Panc1 (cell line): ENCODE results near the gene IER3. TPM values are rescaled to one million over a fixed set of nuclear protein-coding genes. Genes with fewer than 3 reads are reported as not detected.

Experiments used
- ATAC-seq: fragments of 200-7000 bp; cut with Tn5 transposase; 2 replicates; pipeline ENCODE4 v1.9.1; 2020; ENCODE audit warnings: mild to moderate bottlenecking, moderate library complexity
- BruUV-seq: library from RNA; stranded (reverse); fragments of 400-500 nt; replicated peaks from 2 replicates; lab custom pipeline; 2021; lab: Mats Ljungman, UMichigan
- CTCF ChIA-PET: fragments of 300-600 bp; sonication (Branson Sonifier 250); formaldehyde crosslinking; loops from one replicate; lab custom pipeline; 2022; ENCODE audit warnings: antibody characterized with exemption; lab: Charles Lee
- POLR2A ChIA-PET: fragments of 300-600 bp; sonication (Branson Sonifier 250); formaldehyde crosslinking; loops from one replicate; lab custom pipeline; 2022; ENCODE audit warnings: antibody characterized with exemption; lab: Charles Lee
- DNase-seq: peaks from one replicate; pipeline ENCODE4 v3.0.0-alpha.2; 2010; ENCODE audit warnings: low read depth, low spot score
- H3K27ac ChIP-seq: 2 replicates; pipeline ENCODE4 v1.5.1; 2011; ENCODE audit warnings: mild to moderate bottlenecking, low read length, inconsistent platforms
- H3K27me3 ChIP-seq: fragments of 200-500 bp; sonication (Bioruptor generic); 2 replicates; pipeline ENCODE4 v1.6.0; 2014; ENCODE audit warnings: low read length, inconsistent platforms; ENCODE audit not compliant: control insufficient read depth, insufficient read depth
- H3K36me3 ChIP-seq: fragments of 200-500 bp; sonication (Bioruptor generic); 2 replicates; pipeline ENCODE4 v1.5.1; 2014; ENCODE audit warnings: inconsistent platforms, mild to moderate bottlenecking, low read length, moderate library complexity; ENCODE audit not compliant: control insufficient read depth, insufficient read depth
- H3K4me1 ChIP-seq: 2 replicates; pipeline ENCODE4 v1.5.1; 2011; ENCODE audit warnings: inconsistent platforms, mild to moderate bottlenecking, low read length, moderate library complexity; ENCODE audit not compliant: control insufficient read depth, insufficient read depth
- H3K4me3 ChIP-seq, 2 experiments: 2 replicates each; pipeline ENCODE4 v1.5.1; 2011 to 2012; ENCODE audit warnings: low read depth in 2 of 2, low read length in 2 of 2, mild to moderate bottlenecking in 2 of 2, inconsistent platforms in 1 of 2, moderate library complexity in 1 of 2
- H3K9me3 ChIP-seq: fragments of 200-500 bp; sonication (Bioruptor generic); 2 replicates; pipeline ENCODE4 v1.5.1; 2014; ENCODE audit warnings: low read depth, mild to moderate bottlenecking, inconsistent platforms, low read length, moderate library complexity; ENCODE audit not compliant: control insufficient read depth, insufficient read depth
- POLR2AphosphoS5 ChIP-seq: IDR thresholded peaks from 2 replicates; pipeline ENCODE4 v1.6.1; 2012; ENCODE audit warnings: mild to moderate bottlenecking, low read depth, low read length, moderate library complexity
- SIN3A ChIP-seq: IDR thresholded peaks from 2 replicates; pipeline ENCODE4 v1.6.1; 2012; ENCODE audit warnings: low read depth, mild to moderate bottlenecking, low read length, moderate library complexity, borderline replicate concordance; ENCODE audit not compliant: insufficient read depth
- TCF7L2 ChIP-seq: IDR thresholded peaks from 2 replicates; pipeline ENCODE4 v1.6.1; 2011; ENCODE audit warnings: mild to moderate bottlenecking, low read depth, low read length, inconsistent platforms
- in situ Hi-C: cut with HindIII; loops from 2 replicates; pipeline ENCODE4 v1.10.0; 2016; ENCODE audit warnings: low sequenced_read_pairs, low pct_unique_long_range_greater_than_20kb
- intact Hi-C: fragments of 100-400 bp; cut with micrococcal nuclease; formaldehyde crosslinking; loops from one replicate; pipeline ENCODE4 v1.10.0; 2022; ENCODE audit not compliant: unreplicated experiment
- total RNA-seq: library from RNA; stranded (reverse); gene quantifications from one replicate; pipeline ENCODE4 v1.2.1, GENCODE V29; 2021; ENCODE audit not compliant: unreplicated experiment
- TF ChIP-seq, protein P1 (sequence below): fragments of 450-650 bp; IDR thresholded peaks from 2 replicates; pipeline ENCODE4 v1.5.1; 2017; ENCODE audit warnings: mild to moderate bottlenecking
- TF ChIP-seq, protein P2 (sequence below), 2 experiments: IDR thresholded peaks; 2 replicates each; pipeline ENCODE4 v1.6.1; 2011 to 2012; ENCODE audit warnings: low read depth in 2 of 2, control low read depth in 1 of 2, low read length in 1 of 2, mild to moderate bottlenecking in 1 of 2, moderate library complexity in 1 of 2; ENCODE audit not compliant: insufficient read depth in 1 of 2

Gene IER3
- total RNA-seq, 1 experiment from 2014 or later: 106 TPM

- H3K36me3 ChIP-seq: no peaks in the 10 kb centered on the region
- no peaks in the 10 kb centered on the region for H3K9me3 ChIP-seq
- BruUV-seq: no TSS peak
- H3K27ac ChIP-seq: peak overlapping the region; percentile 78
- ATAC-seq (no peak), DNase-seq (no peak)
- CTCF ChIA-PET: no interaction called here
- H3K4me1 ChIP-seq: peaks cover 59% of the 10 kb centered on the region
- no peak overlapping the region for H3K4me3 ChIP-seq
- intact Hi-C loops (no loop called here), in situ Hi-C loops (no loop called here)
- POLR2A ChIA-PET: no interaction called here
- TF ChIP-seq POLR2AphosphoS5 (no peak), TCF7L2 (no peak), SIN3A (no peak)
- TF ChIP-seq, protein P1, sequence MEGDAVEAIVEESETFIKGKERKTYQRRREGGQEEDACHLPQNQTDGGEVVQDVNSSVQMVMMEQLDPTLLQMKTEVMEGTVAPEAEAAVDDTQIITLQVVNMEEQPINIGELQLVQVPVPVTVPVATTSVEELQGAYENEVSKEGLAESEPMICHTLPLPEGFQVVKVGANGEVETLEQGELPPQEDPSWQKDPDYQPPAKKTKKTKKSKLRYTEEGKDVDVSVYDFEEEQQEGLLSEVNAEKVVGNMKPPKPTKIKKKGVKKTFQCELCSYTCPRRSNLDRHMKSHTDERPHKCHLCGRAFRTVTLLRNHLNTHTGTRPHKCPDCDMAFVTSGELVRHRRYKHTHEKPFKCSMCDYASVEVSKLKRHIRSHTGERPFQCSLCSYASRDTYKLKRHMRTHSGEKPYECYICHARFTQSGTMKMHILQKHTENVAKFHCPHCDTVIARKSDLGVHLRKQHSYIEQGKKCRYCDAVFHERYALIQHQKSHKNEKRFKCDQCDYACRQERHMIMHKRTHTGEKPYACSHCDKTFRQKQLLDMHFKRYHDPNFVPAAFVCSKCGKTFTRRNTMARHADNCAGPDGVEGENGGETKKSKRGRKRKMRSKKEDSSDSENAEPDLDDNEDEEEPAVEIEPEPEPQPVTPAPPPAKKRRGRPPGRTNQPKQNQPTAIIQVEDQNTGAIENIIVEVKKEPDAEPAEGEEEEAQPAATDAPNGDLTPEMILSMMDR: no peak
- TF ChIP-seq, protein P2, sequence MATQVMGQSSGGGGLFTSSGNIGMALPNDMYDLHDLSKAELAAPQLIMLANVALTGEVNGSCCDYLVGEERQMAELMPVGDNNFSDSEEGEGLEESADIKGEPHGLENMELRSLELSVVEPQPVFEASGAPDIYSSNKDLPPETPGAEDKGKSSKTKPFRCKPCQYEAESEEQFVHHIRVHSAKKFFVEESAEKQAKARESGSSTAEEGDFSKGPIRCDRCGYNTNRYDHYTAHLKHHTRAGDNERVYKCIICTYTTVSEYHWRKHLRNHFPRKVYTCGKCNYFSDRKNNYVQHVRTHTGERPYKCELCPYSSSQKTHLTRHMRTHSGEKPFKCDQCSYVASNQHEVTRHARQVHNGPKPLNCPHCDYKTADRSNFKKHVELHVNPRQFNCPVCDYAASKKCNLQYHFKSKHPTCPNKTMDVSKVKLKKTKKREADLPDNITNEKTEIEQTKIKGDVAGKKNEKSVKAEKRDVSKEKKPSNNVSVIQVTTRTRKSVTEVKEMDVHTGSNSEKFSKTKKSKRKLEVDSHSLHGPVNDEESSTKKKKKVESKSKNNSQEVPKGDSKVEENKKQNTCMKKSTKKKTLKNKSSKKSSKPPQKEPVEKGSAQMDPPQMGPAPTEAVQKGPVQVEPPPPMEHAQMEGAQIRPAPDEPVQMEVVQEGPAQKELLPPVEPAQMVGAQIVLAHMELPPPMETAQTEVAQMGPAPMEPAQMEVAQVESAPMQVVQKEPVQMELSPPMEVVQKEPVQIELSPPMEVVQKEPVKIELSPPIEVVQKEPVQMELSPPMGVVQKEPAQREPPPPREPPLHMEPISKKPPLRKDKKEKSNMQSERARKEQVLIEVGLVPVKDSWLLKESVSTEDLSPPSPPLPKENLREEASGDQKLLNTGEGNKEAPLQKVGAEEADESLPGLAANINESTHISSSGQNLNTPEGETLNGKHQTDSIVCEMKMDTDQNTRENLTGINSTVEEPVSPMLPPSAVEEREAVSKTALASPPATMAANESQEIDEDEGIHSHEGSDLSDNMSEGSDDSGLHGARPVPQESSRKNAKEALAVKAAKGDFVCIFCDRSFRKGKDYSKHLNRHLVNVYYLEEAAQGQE (IDR thresholded peaks at IDR 0.05; ENCODE audit: insufficient read depth in 1 of 2, low read depth in 2 of 2, low read length in 1 of 2): no peak
- H3K27me3 ChIP-seq: no peaks in the 10 kb centered on the region
Observed at GRCh38 chr6:30778001-30778635, 33.8 kb upstream of the IER3 start.

DNA sequence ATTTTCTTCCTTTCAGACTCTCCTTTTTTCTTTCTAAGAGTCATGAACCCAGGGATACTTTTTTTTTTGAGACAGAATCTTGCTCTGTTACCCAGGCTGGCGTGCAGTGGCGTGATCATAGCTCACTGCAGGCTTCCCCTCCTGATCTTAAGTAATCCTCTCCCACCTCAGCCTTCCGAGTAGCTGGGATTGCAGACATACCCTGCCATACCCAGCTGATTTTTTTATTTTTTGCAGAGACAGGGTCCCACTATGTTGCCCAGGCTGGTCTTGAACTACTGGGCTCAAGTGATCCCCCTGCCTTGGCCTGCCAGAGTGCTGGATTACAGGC is 32.8 kb upstream of the IER3 start:
- POLR2A ChIA-PET: no interaction called here
- Histone ChIP-seq H3K9me3 (no peaks in the 10 kb centered on the region), H3K27ac (peak overlapping the region; percentile 78), H3K27me3 (no peaks in the 10 kb centered on the region), H3K4me1 (peaks cover 49% of the 10 kb centered on the region), H3K4me3 (no peak overlapping the region), H3K36me3 (no peaks in the 10 kb centered on the region)
- no peak for TF ChIP-seq POLR2AphosphoS5
- TF ChIP-seq, protein P2 (IDR thresholded peaks at IDR 0.05; ENCODE audit: insufficient read depth in 1 of 2, low read depth in 2 of 2, low read length in 1 of 2): no peak
- TF ChIP-seq, protein P1: no peak
- TF ChIP-seq SIN3A: no peak
- TF ChIP-seq TCF7L2: no peak
- BruUV-seq: no TSS peak
- ATAC-seq: no peak
- in situ Hi-C loops: no loop called here
- intact Hi-C loops: no loop called here
- CTCF ChIA-PET: no interaction called here
- no peak for DNase-seq
